ENCODE measurements around the gene PRKACA.

DNA sequence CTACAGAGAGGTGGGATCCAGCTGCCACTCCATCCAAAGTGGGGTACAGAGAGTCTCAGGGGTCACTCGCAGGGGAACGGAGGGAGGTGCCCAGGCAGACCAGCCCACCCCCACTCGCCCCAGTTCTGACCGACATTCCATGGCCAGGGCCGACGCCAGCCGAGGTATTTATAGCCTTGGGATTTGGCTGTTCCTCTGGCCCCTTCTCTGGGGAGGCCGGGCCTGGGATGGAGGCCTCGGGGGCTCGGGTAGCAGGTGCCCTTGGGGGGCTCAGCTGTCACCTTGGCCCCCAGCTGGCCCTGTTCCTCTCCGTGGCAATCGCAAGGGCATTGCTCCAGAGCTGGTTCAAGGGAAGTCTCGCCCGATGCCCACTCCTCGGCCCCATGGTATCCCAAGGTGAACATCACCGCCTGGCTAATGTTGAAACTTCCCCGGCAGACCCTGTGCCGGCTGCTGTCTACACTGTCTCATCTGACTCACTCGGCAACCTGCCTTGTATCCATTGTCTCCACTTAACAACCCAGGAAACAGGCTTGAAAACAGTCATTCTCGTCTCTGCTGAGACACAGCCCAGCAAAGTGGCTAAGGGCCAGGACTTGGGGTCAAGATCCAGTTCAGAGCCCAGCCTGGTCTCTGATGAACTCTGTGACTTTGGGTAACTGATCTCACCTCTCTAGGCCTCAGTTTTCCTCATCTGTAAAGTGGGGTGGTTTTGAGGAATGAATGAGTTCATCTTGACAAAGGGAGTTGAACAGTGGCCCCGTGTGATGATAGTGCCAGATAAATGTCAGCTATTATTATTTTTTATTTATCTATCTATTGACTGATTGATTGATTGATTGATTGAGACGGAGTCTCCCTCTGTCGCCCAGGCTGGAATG, 9.7 kb downstream of the PRKACA start:
- TF ChIP-seq EZH2 (IDR thresholded peaks at IDR 0.05; ENCODE audit: insufficient read depth, poor library complexity, severe bottlenecking), result no peak
- no peak for TF ChIP-seq EZH2phosphoT487 (IDR thresholded peaks at IDR 0.05; ENCODE audit: insufficient read depth, low read depth)

Data from GM23248 (cell line).